Liver (tissue), 3 donors: ENCODE measurements around the gene MAP6.

Experiments
- CTCF ChIP-seq: fragments of 150-350 bp; IDR thresholded peaks from 2 replicates; pipeline ENCODE4 v1.5.1; 2017; ENCODE audit warnings: improper control_type of control experiment, low read depth, low read length; ENCODE audit not compliant: missing input control
- JUND ChIP-seq, 2 donors: IDR thresholded peaks; 2 replicates each; pipeline ENCODE4 v1.6.1; 2016; ENCODE audit warnings: antibody characterized with exemption in 2 of 2
- MAX ChIP-seq: IDR thresholded peaks from 2 replicates; pipeline ENCODE4 v1.6.1; 2016; ENCODE audit warnings: antibody characterized with exemption
- NR2F2 ChIP-seq: IDR thresholded peaks from 2 replicates; pipeline ENCODE4 v1.6.1; 2016; ENCODE audit warnings: antibody characterized with exemption
- RAD21 ChIP-seq, 2 donors: IDR thresholded peaks; 2 replicates each; pipeline ENCODE4 v1.6.1; 2016; ENCODE audit warnings: antibody characterized with exemption in 2 of 2, mild to moderate bottlenecking in 2 of 2
- REST ChIP-seq: IDR thresholded peaks from 2 replicates; pipeline ENCODE4 v1.6.1; 2016; ENCODE audit warnings: antibody characterized with exemption, mild to moderate bottlenecking
- SP1 ChIP-seq: IDR thresholded peaks from 2 replicates; pipeline ENCODE4 v1.6.1; 2018; ENCODE audit warnings: antibody characterized with exemption, mild to moderate bottlenecking
- TAF1 ChIP-seq: conservative IDR thresholded peaks from 2 replicates; pipeline ENCODE4 v1.6.1; 2016; ENCODE audit warnings: antibody characterized with exemption, mild to moderate bottlenecking
- YY1 ChIP-seq: IDR thresholded peaks from 2 replicates; pipeline ENCODE4 v1.6.1; 2016; ENCODE audit warnings: antibody characterized with exemption, mild to moderate bottlenecking
- ZBTB33 ChIP-seq: IDR thresholded peaks from 2 replicates; pipeline ENCODE4 v1.6.1; 2016; ENCODE audit warnings: antibody characterized with exemption
- donor health status: healthy.
- donor health status: healthy.

- TF ChIP-seq ZBTB33 (no peak), CTCF (peak; percentile 38), NR2F2 (no peak), REST (no peak), MAX (no peak), JUND (IDR thresholded peaks at IDR 0.05) (no peak), YY1 (no peak), SP1 (no peak), RAD21 (IDR thresholded peaks at IDR 0.05) (peak in 1 of 2 donors; percentile 55), TAF1 (no peak)
These were observed 91.6 kb downstream of the MAP6 start for GRCh38 chr11:75577207-75577606.
